OCI-LY3 (cell line): ENCODE measurements around the gene RSAD1.

Experiments
- H2AFZ ChIP-seq: fragments of 200-600, 300-600 bp; shearing (Covaris generic); 2 replicates; pipeline ENCODE4 v1.6.0; 2014; ENCODE audit warnings: antibody characterized with exemption, low read depth, low read length
- H3K27ac ChIP-seq: fragments of 200-600, 300-600 bp; sonication (generic); 2 replicates; pipeline ENCODE4 v1.5.1; 2014; ENCODE audit warnings: mild to moderate bottlenecking, low read length, moderate library complexity, mixed read lengths
- H3K27me3 ChIP-seq: fragments of 200-600, 300-600 bp; sonication (generic); 2 replicates; pipeline ENCODE4 v1.6.1; 2014; ENCODE audit warnings: low read depth, low read length, mixed read lengths
- H3K36me3 ChIP-seq: fragments of 200-600, 300-600 bp; sonication (generic); replicated peaks from 2 replicates; pipeline ENCODE3; 2014; ENCODE audit warnings: low read depth, low read length, mixed read lengths
- H3K4me1 ChIP-seq: fragments of 300-600, 200-600 bp; sonication (generic); 2 replicates; pipeline ENCODE4 v1.6.1; 2014; ENCODE audit warnings: low read length, mixed read lengths
- H3K4me2 ChIP-seq: fragments of 200-600, 300-600 bp; sonication (generic); 2 replicates; pipeline ENCODE4 v1.6.1; 2014; ENCODE audit warnings: low read length, mixed read lengths
- H3K4me3 ChIP-seq: fragments of 300-600, 200-600 bp; sonication (generic); 2 replicates; pipeline ENCODE4 v1.5.1; 2014; ENCODE audit warnings: antibody characterized with exemption, mild to moderate bottlenecking, low read length, moderate library complexity
- H3K79me2 ChIP-seq: fragments of 300-600, 200-600 bp; shearing (Covaris generic); 2 replicates; pipeline ENCODE4 v1.6.1; 2014; ENCODE audit warnings: mild to moderate bottlenecking, low read length, mixed read lengths
- H3K9ac ChIP-seq: fragments of 300-600, 200-600 bp; shearing (Covaris generic); 2 replicates; pipeline ENCODE4 v1.6.0; 2014; ENCODE audit warnings: mild to moderate bottlenecking, low read length, moderate library complexity
- H3K9me3 ChIP-seq: fragments of 200-600, 300-600 bp; shearing (Covaris generic); 2 replicates; pipeline ENCODE4 v1.6.1; 2014; ENCODE audit warnings: low read length, mixed read lengths; ENCODE audit not compliant: insufficient read depth
- H4K20me1 ChIP-seq: fragments of 200-600, 300-600 bp; sonication (generic); 2 replicates; pipeline ENCODE4 v1.6.1; 2016; ENCODE audit warnings: low read length, mixed read lengths; ENCODE audit not compliant: insufficient read depth
- CTCF ChIP-seq: fragments of 200-600, 300-600 bp; sonication (generic); IDR thresholded peaks from 2 replicates; pipeline ENCODE4 v1.5.1; 2014; ENCODE audit warnings: antibody characterized with exemption, low read length, low read depth
- EZH2phosphoT487 ChIP-seq: fragments of 200-600 bp; shearing (Covaris generic); IDR thresholded peaks from 2 replicates; pipeline ENCODE4 v1.6.1; 2018; ENCODE audit warnings: antibody characterized with exemption, mixed run types, low read depth

Gene RSAD1

DNA sequence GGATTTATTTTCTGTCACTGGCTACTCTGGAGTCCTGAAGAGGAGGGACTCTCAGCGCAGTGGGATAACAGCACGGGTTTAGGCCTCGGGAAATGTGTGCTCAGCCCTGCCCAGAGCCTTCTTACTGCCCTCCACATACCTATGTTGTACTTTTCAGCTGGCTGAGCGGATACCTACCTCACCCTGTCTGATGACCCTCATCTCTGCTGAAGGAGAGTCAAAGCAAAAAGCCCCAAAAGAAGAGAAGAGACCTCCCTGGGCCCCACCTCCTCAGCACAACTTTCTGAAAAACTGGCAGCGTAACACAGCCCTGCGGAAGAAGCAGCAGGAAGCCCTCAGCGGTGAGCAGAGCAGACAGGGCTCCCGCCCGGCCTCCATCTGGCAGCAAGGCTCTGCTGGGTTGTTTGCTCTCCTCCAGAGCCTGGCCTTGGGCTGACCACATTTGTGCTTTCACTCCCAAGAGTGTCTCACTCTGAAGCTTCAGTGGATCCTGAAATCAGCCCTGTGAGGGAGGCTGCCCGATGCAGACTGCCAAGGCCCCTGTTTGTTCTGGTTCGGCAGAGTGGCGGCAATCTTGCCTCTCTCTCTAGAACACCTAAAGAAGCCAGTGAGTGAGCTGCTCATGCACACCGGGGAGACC, 39.8 kb downstream of the RSAD1 start:
- no peaks in the 10 kb centered on the region for H4K20me1 ChIP-seq
- H3K79me2 ChIP-seq = no peaks in the 10 kb centered on the region
- H3K9ac ChIP-seq = no peak overlapping the region
- TF ChIP-seq EZH2phosphoT487 = no peak
- H3K36me3 ChIP-seq = no peaks in the 10 kb centered on the region
- H3K27ac ChIP-seq = no peak overlapping the region
- no peaks in the 10 kb centered on the region for H3K4me1 ChIP-seq
- no peaks in the 10 kb centered on the region for H3K27me3 ChIP-seq
- H3K4me3 ChIP-seq = no peak overlapping the region
- no peak overlapping the region for H3K4me2 ChIP-seq
- no peak overlapping the region for H2AFZ ChIP-seq
- H3K9me3 ChIP-seq = no peaks in the 10 kb centered on the region

DNA sequence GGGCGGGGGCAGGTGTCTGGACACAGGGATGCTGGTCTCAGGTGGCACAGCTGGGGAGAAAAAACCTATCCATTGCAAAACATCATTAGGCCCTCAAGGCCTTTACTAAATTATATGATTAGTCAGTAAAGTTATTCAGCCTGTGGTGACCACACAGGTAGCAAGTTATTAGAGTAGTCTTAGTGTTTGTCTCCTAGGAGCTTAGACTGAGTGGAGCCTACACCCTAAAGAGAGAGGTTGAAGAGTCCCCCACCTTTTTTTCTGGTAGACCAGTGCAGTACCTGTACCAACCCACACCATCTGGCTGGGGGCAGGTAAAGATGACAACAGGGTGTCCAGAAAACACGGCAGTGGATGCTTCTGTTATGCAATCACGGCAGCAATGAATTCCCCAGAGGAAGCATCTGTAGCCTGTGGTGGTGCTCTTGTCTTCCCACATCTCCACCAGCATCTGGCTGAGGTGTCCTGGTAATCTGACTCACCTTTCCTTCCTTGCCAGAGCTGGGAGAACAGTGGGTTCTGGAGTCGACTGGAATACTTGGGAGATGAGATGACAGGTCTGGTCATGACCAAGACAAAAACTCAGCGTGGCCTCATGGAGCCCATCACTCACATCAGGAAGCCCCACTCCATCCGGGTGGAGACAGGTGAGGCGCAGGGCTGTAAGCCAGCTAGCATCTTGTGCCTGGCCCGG, 40.6 kb downstream of the RSAD1 start:
- H3K4me1 ChIP-seq = no peaks in the 10 kb centered on the region
- no peaks in the 10 kb centered on the region for H3K27me3 ChIP-seq
- H3K4me3 ChIP-seq = no peak overlapping the region
- no peaks in the 10 kb centered on the region for H3K36me3 ChIP-seq
- no peaks in the 10 kb centered on the region for H3K79me2 ChIP-seq
- no peak overlapping the region for H3K27ac ChIP-seq
- no peak overlapping the region for H2AFZ ChIP-seq
- TF ChIP-seq CTCF (no peak), EZH2phosphoT487 (no peak)
- no peaks in the 10 kb centered on the region for H3K9me3 ChIP-seq
- no peaks in the 10 kb centered on the region for H4K20me1 ChIP-seq
- H3K4me2 ChIP-seq = no peak overlapping the region
- H3K9ac ChIP-seq = no peak overlapping the region

DNA sequence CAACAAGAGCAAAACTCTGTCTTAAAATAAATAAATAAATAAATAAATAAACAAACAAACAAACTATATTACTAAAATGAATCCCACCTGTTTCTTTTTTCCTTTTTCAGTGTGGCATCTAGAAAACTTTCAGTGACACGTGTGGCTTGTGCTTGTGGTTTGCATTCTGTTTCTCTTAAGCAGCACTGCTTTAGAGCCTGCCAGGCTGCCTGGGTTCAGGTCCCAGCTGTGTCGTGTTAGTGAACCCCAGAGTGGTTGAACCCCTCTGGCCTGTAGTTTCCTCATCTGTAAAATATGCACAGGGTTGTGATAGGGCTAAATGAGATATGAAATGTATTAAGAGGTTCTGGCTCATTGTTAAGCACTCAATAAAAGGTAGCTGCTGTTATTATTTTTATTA, 41.8 kb downstream of the RSAD1 start:
- H3K27me3 ChIP-seq = no peaks in the 10 kb centered on the region
- no peaks in the 10 kb centered on the region for H4K20me1 ChIP-seq
- H3K4me1 ChIP-seq = no peaks in the 10 kb centered on the region
- no peak overlapping the region for H3K4me3 ChIP-seq
- no peak overlapping the region for H3K4me2 ChIP-seq
- H3K79me2 ChIP-seq = no peaks in the 10 kb centered on the region
- H3K27ac ChIP-seq = no peak overlapping the region
- no peak overlapping the region for H2AFZ ChIP-seq
- TF ChIP-seq EZH2phosphoT487 = no peak
- no peak for TF ChIP-seq CTCF
- no peaks in the 10 kb centered on the region for H3K9me3 ChIP-seq
- no peak overlapping the region for H3K9ac ChIP-seq
- H3K36me3 ChIP-seq = no peaks in the 10 kb centered on the region

DNA sequence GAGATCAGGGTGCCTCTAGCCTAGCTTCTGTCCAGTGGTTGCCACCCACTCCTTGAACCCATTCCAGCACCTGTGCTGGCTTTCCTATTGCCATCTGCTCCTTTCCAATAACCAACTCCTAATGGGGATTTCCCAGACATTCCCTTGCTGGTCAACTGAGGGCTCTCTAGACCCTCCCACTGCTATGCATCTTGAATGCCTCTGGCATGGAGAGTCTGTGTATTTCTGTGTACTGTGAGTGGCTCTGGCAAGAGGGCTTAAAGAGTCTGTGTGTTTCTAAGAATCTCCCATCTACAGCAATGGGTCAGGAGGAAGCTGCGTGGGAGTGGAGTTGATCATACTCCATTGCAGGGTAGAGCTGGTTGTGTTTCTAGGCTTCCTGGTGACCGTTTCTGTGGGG, 42.9 kb downstream of the RSAD1 start:
- no peaks in the 10 kb centered on the region for H3K4me1 ChIP-seq
- no peak overlapping the region for H3K4me3 ChIP-seq
- H3K27me3 ChIP-seq = no peaks in the 10 kb centered on the region
- no peaks in the 10 kb centered on the region for H3K79me2 ChIP-seq
- no peak overlapping the region for H3K27ac ChIP-seq
- no peaks in the 10 kb centered on the region for H4K20me1 ChIP-seq
- no peak overlapping the region for H3K4me2 ChIP-seq
- no peaks in the 10 kb centered on the region for H3K9me3 ChIP-seq
- no peak overlapping the region for H2AFZ ChIP-seq
- TF ChIP-seq EZH2phosphoT487 = no peak
- TF ChIP-seq CTCF = no peak
- no peak overlapping the region for H3K9ac ChIP-seq
- no peaks in the 10 kb centered on the region for H3K36me3 ChIP-seq
